IMR-90 (cell line): ENCODE results near the gene SLC25A52.

Experiments
- CEBPB ChIP-seq: IDR thresholded peaks from 2 replicates; pipeline ENCODE4 v1.6.1; 2012; ENCODE audit warnings: low read depth, low read length, improper control_type of control experiment
- CTCF ChIP-seq: conservative IDR thresholded peaks from 2 replicates; pipeline ENCODE4 v1.5.1; 2012; ENCODE audit warnings: mild to moderate bottlenecking, low read depth, low read length, improper control_type of control experiment
- NFE2L2 ChIP-seq: fragments of 150-350 bp; IDR thresholded peaks from 2 replicates; pipeline ENCODE4 v1.6.1; 2016; ENCODE audit warnings: low read depth, mild to moderate bottlenecking, low read length
- POLR2A ChIP-seq: IDR thresholded peaks from 2 replicates; pipeline ENCODE4 v1.6.1; 2012; ENCODE audit warnings: mild to moderate bottlenecking, low read depth, low read length
- RAD21 ChIP-seq: IDR thresholded peaks from 2 replicates; pipeline ENCODE4 v1.6.1; 2012; ENCODE audit warnings: low read length, improper control_type of control experiment
- USF2 ChIP-seq: fragments of 150-350 bp; IDR thresholded peaks from 2 replicates; pipeline ENCODE4 v1.6.1; 2017; ENCODE audit warnings: mild to moderate bottlenecking, antibody characterized with exemption, low read length, low read depth

GRCh38 chr18:31723639-31723989, 37.1 kb downstream of the SLC25A52 start:
- TF ChIP-seq CTCF (no peak), CEBPB (no peak), USF2 (no peak), POLR2A (no peak), NFE2L2 (no peak), RAD21 (no peak)
